Middle frontal gyrus (tissue), 1 donor: ENCODE measurements around the gene PLD1.
A peak's percentile ranks its signal among the peaks of the same experiment; 100 is the strongest.

Source experiments
- DNase-seq: peaks from one replicate; pipeline ENCODE4 v3.0.0-alpha.2; 2015; ENCODE audit warnings: low spot score; ENCODE audit errors: extremely low spot score

Gene PLD1

DNA sequence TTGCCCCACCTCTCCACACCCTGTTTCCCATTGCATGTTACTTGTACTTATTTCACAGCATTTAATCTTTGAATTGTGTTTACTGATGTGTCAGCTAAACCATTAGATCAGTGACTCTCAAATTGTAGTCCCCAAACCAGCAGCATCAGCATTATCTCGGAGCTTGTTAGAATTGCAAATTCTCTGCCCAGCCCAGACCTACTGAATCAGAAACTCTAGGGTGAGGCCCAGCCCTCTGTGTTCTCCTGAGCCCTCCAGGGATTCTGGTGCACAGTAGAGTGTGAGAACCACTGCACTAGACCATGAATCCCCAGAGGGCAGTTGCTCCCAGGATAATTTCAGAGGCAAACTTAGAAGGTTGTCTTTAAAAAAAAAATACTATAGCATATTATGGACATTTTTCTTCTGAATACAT is 13.0 kb downstream of the PLD1 start:
- no peak for DNase-seq

DNA sequence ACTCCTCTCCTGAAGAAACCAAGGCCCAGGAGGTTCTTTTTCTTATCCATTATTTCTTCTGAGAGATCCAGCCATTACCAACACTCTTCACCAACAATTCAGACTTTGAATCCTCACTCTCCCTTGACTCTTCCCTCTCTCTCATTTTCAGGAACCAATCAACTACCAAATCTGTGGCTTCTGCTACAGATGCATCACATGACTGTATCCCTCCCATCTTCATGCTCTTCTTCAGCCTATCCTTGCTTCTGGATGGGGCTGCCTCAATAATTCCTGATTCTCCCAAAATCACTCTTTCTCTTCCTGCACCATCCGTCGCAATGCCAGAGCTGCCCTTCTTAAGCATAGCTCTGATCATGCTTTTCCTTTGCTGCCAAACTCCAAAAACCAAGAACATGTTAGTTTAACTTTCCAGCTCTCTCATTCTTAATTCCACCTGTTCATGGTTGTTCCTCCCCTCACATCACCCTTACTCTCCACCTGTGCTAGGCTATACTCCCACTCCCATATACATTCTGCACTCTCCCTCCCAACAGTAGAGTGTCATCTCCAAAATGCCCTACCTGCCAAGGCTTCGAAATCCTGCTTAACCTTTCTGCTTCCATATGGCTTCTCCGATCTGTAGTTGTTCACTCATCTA is 13.5 kb downstream of the PLD1 start:
- no peak for DNase-seq

DNA sequence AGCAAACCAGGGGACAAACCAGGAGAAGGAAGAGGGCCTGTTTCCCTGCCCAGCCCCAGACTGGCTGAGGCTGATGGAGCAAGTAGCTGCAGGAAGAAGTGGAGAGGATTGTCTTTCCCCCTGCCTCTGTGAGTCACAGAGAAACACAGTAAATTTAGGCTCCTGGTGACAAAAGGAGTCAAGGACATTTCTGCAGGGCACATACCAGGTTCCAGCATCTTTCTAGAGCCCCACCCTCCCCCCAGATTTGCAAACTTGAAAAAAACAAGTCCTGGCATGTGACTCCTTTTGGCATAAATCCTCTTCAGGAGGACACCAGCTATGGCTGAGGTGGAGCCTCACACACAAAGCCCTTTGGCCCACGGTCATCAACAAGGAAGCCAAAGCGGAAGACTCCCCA is 17.8 kb downstream of the PLD1 start:
- no peak for DNase-seq

DNA sequence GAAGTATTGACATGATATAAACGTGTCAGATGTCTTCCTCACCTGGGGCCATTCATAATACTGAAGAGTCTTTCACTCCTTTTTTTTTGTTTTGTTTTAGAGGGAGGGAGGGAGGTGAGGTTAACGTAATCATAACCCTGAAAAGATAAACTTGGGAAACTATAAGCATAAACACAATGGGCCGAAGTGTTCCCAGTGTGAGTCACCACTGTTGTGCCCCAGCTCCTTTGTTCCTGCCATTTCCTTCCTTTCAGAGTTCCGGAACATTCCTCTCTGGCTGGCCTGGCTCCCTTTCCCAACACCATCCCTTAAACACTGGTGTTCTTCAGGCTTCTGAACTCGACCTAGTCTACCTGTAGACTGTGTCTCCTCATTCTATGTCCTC is 18.6 kb downstream of the PLD1 start:
- DNase-seq = peak; percentile 2

DNA sequence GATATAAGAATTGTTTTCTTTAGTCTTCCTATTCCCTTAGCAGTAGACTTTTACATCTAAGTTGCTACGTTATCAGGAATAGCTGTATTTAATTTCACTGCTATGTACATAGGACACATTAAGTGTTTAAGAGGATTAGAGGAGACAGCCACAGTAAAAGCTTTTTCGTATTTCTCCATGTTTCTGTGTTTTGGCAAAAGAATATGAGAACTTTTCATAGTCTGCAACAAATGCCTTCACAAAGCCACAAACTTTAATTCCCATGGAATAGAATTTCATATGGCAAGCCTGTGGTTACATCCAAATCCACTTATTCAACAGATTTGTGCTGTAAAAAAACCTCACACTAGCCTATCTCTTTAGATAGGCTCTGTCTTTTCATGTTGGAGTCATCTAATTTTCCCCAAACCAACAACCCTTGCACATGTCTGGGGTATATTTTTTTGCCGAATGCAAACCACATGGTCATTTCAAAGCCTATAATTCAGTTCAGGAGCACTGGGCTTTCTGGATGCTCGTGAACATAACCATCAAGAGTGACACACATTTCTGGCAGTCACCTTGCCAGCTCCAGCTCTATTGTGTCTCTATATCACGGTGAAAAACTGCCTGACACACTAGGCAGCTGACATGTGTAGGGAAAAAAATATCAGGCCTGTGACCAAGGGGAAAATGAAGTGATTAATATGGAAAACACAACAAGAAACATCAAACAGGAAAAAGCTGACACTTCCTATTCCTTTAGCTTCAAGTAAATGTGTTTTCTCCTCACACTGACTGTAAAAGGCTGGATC is 19.2 kb downstream of the PLD1 start:
- peak; percentile 1 for DNase-seq

DNA sequence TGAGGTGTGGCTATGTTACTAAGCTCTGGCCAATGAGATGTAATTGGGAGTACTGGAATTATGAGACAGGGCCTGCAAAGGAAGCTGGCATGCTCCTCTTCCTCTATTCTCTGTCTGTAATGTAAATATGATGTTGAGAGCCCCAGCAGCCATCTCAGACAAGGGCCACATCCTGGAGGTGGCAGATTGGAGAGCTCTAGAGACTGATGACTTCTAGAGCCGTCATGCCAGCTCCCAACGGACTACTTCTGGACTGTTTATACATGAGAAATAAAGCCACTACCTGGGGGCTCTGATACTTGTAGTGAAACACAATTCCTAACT is 19.7 kb downstream of the PLD1 start:
- DNase-seq = peak; percentile 1

DNA sequence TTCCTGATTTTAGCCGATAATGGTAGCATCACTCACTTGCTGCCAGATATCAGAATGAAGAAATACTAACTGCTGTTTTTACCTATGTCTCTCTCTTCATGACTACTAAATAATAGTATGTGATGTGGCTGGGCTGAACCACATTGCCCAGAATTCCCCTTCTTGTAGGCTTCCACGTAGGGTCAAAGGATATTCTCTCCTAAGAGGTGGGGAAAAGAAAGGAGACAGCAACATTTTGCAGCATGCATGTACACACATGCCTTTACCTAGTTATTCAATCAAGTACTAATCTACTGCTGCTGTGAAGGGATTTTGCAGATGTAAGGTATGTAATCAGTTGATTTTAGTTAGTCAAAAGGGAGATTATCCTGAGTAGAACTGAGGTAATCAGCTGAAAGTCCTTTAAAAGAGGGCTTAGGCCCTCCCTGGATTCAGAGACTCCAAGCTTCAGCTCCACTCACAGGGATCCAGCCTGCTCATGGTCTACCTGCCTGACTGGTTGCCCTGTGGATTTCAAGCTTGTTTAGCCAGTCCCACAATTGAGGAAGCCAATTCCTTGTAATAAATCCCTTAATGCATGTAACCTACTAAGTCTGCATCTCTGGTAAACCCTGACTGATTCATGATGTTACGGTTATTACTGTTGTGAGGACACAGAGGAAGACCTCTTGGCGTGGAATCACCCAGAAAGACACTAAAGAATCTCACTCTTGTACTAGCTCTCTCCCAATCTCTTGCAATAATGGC is 20.4 kb downstream of the PLD1 start:
- DNase-seq = peak; percentile 1

DNA sequence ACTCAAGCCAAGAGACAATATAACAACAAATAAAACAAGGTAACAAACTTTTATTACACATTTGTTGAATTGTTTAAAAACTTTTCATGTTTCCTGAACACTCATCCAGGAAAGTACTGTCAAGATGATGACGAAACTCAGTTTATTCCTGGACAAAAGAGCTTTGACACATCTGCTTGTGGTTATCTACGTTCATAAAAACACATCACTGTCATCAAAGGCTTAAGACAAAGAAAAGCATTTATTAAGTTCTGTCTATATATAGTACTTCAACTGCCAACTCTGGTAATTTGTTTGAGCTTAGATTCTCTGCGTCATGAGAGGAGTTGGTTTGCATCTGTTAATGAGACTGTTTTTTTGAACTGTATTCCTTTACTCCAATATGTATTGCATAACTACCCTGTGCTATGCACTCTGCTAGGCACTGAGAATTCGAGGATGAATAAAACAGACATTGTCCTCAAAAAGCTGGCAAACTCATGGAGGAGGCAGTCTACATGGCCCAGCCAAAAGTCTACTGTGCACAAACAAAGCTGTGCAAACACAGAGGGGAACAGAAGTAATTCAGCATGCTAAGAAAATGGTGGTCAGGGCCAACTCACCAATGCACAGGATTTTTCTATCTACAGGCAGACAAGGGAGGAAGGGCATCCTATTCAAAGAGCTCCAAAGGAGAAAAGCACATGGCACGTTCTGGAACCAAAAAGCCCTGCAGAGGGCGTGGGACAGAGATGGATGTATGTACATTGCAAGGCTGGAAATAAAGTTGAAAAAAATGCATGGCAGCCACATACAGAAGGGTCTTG is 21.5 kb downstream of the PLD1 start:
- DNase-seq = no peak

DNA sequence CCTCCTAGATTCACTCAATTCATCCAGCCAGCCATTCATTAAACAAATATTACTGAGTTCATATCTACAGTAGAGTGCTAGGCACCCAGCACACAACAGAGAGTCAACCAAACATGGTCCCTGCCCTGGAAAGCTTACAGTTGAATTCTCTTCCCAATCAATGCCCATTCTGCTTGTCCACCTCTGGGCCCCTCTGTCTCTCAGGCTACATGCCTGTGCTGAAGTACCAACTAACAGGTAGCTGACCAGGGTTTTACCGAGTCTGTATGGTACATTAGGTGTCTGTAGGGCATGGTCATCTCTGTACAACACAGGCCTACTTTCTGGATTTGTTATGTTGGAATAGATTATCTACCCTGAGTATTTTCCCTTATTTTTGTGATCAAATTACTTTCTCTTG is 23.3 kb downstream of the PLD1 start:
- no peak for DNase-seq

DNA sequence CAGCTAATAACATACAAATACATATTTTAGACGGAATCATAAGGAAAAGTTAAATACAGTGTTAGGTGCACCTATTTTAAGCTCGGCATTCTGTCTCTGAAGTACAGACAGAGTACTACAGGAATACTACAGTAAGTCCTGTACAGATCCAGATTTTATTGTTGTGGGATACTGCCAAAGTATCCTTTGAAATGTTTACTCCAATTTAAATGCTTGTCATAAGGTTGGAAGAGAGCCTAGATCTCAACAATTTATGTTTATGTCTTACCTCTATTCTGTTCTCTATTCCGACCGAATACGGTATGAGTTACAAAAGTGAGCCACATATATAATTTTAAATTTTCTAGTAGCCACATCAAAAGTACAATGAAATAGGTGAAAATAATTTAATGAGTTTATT is 25.3 kb downstream of the PLD1 start:
- no peak for DNase-seq

DNA sequence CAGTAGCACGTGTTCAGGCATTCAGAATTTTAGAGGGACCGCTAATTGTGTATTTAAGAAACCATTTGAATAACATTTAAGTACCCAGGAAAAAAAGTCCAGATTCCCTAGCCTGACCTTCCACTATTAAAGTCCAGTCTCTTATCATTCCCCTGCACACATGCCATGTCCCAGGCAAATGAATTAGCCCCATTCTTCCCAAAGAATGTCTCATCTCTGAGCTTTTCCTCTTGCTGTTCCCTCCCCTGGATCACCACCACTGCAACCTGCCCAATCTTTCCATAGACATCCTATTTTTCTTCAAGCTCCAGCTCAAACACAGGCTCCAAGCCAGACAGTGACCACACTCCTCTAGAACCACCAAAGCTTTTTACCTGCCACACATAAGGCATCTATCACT is 25.9 kb downstream of the PLD1 start:
- no peak for DNase-seq

DNA sequence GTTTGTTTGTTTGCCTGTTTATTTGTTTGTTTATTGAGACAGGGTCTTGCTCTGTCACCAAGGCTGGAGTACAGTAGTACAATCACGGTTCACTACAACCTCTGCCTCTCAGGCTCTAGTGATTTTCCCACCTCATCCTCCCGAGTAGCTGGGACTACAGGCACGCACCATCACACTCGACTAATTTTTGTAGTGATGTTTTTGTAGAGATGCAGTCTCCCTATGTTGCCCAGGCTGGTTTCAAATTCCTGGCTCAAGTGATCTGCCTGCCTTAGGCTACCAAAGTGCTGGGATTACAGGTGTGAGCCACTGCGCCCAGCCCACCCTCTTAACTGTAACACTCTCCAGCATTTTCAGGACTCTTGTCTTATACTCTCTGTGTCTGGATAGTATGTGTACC is 26.7 kb downstream of the PLD1 start:
- DNase-seq = no peak

DNA sequence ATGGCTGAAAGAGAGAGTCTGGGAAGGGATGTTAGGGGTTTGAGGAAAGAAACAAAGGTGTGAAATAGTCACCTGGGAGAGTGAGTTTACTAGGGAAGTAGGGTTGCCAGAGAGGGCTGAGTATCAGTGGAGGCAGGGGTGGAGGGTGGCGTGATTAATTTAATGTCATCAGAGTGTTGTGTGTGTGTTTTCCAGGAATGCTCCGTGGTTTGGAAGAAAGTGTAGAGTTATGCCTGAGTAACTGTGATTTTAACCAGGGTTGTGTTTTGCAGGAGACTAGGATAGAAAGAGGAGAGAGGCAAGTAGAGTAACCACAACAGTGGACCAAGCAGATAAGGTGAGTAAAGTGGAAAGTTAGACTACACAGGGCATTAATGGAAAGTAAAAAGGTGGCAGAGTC is 27.2 kb downstream of the PLD1 start:
- DNase-seq = no peak

DNA sequence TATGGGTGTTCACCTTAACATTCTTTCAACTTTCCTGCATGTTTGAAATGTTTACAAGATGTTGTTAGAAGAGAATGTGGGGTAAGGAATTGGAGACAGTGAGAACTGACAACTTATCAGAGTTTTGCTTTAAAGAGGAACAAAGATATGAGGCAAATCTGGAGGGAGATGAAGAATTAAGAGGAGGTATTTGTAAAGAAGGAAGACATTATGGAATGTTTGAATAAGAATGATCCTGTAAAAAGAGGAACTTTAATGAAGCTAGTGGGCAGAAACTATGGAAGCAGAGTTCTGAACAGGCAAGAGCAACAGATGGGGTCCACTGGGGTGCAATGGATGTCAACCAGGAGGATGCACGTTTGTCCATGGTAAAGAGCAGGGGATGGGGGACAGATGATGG is 27.7 kb downstream of the PLD1 start:
- no peak for DNase-seq

DNA sequence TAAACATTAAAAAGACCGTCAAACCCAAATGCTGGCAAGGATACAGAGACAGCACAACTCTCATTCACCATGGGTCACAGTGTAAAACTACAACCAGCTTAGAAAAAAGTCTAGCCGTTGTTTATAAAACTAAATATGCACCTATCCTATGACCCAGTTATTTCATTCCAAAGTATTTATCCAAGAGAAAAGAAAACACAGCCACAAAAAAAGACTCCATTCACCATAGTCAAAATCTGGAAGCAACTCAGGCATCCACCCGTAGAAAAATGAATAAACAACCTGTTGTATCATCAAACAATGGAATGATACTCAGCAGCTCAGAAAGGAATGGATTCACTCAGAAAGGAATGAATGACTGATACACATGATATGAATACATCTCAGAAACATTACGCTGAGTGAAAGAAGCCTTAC is 28.6 kb downstream of the PLD1 start:
- no peak for DNase-seq

DNA sequence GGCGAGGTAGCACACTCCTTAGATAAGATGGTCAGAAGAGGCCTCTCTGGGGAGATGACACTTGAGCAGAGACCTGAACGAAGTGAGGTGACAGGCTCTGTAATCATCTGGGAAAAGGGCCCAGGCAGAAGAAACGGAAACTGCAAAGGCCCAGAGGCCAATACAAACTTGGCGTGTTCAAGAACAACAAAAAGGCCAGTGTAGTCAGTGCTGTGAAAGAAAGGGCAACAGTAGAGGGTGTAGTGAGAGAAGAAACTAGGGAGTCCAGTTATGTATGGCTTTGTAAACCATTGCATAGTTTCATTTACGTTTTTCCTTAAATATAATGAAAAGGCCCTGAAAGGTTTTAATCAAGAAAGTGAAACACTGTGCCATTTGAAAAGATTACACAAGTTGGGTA is 31.8 kb downstream of the PLD1 start:
- no peak for DNase-seq

DNA sequence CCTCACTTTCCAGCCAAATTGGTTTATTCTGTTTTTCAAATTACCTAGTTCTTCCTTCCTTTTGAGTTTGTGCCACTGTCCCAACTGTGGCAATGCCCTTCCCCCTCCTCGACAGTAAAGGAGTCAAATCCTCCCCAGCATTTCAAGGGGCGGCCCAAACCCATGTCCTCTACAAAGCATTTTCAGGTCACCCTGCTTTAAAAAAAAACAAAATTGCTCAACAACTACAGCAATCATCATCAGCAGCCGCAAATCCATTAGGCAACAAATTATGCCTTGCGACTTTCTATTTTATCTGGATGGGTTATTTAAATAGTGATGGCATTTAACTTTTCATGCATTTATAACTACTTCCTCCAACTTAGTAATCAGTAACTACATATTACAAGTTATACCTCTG is 32.7 kb downstream of the PLD1 start:
- DNase-seq = no peak

DNA sequence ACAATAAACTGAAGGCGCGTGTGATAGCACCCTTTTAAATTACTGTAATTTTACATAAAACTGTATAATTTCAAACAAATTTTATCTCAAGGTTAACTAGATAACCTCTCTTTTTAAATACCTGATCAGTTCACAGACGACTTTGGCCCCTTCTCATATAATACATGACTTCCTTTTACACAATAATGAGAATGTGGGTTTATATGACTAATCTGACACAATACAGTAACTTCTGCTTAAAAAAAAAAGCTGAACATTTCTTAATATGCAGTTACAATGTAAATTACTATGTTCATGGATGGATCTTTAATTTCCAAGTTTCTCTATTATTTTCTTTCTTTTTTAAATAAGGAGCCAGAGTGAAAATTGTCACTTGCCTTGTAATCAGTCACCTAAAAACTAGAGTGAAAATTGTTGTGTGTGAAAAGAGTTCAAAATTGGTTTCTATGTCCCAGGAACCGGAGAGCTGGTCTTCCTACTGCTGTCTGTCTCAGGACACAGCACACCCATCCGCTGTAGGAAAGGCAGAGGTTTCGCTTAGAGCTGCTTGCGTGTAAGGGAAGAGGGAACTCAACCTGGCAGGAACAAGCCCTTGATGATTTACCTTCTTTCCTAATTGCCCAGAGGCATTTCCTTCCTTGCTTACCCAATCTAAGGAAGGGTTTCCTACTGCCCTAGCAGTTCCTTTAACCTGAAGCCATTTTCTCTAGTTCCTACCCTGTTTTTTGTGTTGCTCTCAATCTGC is 33.3 kb downstream of the PLD1 start:
- no peak for DNase-seq

DNA sequence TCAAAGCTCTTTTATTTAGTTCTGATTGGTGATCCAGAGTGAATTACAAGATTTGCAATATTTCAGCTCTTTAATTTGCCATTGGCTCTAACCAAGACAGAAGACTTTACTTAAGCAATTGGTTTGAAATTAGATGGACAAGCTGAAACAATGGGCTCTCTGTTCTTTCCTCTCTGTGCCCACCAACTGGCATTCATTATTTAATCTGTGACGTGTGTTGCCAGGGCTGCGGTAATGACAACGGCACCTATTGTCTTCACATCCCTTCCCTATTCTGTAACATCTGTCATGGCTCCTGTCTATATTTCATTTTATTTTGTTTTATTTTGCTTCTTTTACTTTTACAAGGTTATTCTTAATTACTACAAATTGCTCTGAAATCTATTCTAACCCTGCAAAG is 33.9 kb downstream of the PLD1 start:
- peak; percentile 56 for DNase-seq

DNA sequence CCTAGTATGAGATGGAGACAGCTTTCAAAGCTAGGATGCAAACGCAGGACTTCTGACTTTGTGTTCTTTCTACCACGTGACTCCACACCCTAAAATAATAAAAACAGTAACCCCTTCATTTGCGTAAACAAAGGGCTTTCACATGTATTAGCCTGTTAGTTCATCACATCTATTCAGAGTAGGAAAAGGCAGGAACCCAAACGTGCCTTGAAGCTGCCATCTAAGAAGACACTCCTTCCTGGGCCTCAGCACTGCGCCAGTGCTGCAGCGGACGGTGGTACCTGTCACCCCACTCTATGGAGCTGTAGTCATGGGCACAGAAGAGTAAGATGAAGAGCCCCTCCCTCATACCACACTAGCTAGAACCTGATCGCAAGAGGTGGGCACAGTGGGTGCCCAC is 34.3 kb downstream of the PLD1 start:
- DNase-seq = peak; percentile 2

DNA sequence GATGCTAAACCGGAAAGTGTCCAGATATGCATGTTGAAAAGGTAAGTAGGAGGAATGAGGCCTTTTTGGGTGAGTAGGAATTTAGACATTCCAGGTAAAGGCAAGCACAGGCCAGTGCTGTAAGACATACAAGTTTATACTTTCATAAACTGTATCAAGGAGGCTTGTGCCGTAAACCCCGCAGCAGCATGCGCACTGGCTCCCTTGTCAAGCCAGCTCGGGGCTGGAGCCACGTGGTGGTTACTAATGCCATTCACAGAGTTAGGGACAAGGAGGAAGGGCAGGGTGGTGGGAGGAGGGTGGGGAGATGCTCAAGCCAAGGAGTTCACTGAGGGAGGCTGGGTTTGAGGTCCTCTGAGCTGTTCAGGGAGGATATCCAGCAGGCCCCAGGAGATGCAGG is 35.8 kb downstream of the PLD1 start:
- DNase-seq = peak; percentile 4
